GM23338 (cell line): ENCODE data around the gene KCNT1.

Experiments
- CREB1 ChIP-seq: fragments of 250-450 bp; sonication (Bioruptor Pico); IDR thresholded peaks from 2 replicates; pipeline ENCODE4 v1.5.0; 2020; ENCODE audit warnings: low read depth, mild to moderate bottlenecking, moderate library complexity
- EZH2 ChIP-seq: fragments of 200-600 bp; sonication (generic); IDR thresholded peaks from one replicate; pipeline ENCODE4 v1.8.0; 2017; ENCODE audit warnings: antibody characterized with exemption, mild to moderate bottlenecking, low read depth; ENCODE audit not compliant: unreplicated experiment
- EZH2phosphoT487 ChIP-seq: fragments of 200-600 bp; sonication (generic); IDR thresholded peaks from one replicate; pipeline ENCODE4 v1.8.1; 2018; ENCODE audit warnings: antibody characterized with exemption; ENCODE audit not compliant: unreplicated experiment
- JUNB ChIP-seq: IDR thresholded peaks from one replicate; pipeline ENCODE4 v1.6.1; 2016; ENCODE audit warnings: antibody characterized with exemption; ENCODE audit not compliant: unreplicated experiment
- NANOG ChIP-seq: IDR thresholded peaks from 2 replicates; pipeline ENCODE4 v1.6.1; 2016; ENCODE audit warnings: antibody characterized with exemption, borderline replicate concordance
- POLR2AphosphoS5 ChIP-seq: IDR thresholded peaks from 2 replicates; pipeline ENCODE4 v1.6.1; 2016; ENCODE audit warnings: antibody characterized with exemption, low read depth
- ZNF462 ChIP-seq: fragments of 250-450 bp; sonication (Bioruptor Pico); IDR thresholded peaks from 2 replicates; pipeline ENCODE4 v1.5.0; 2020; ENCODE audit warnings: mild to moderate bottlenecking, moderate library complexity
- TF ChIP-seq, protein P1 (sequence below): IDR thresholded peaks from one replicate; pipeline ENCODE4 v1.6.1; 2018; ENCODE audit warnings: antibody characterized with exemption; ENCODE audit not compliant: unreplicated experiment
- TF ChIP-seq, protein P2 (sequence below), 2 experiments: fragments of 200-600 bp in 1 of 2; sonication (generic) in 1 of 2; conservative IDR thresholded peaks; 2 replicates each; pipeline versions ENCODE4 v1.5.1 to v1.6.1; 2016 to 2017; ENCODE audit warnings: antibody characterized with exemption in 2 of 2, low read depth in 2 of 2, mild to moderate bottlenecking in 2 of 2, moderate library complexity in 1 of 2

- TF ChIP-seq EZH2 (no peak), POLR2AphosphoS5 (no peak), CREB1 (no peak), NANOG (no peak), JUNB (no peak), EZH2phosphoT487 (no peak), ZNF462 (no peak)
- TF ChIP-seq, protein P1, sequence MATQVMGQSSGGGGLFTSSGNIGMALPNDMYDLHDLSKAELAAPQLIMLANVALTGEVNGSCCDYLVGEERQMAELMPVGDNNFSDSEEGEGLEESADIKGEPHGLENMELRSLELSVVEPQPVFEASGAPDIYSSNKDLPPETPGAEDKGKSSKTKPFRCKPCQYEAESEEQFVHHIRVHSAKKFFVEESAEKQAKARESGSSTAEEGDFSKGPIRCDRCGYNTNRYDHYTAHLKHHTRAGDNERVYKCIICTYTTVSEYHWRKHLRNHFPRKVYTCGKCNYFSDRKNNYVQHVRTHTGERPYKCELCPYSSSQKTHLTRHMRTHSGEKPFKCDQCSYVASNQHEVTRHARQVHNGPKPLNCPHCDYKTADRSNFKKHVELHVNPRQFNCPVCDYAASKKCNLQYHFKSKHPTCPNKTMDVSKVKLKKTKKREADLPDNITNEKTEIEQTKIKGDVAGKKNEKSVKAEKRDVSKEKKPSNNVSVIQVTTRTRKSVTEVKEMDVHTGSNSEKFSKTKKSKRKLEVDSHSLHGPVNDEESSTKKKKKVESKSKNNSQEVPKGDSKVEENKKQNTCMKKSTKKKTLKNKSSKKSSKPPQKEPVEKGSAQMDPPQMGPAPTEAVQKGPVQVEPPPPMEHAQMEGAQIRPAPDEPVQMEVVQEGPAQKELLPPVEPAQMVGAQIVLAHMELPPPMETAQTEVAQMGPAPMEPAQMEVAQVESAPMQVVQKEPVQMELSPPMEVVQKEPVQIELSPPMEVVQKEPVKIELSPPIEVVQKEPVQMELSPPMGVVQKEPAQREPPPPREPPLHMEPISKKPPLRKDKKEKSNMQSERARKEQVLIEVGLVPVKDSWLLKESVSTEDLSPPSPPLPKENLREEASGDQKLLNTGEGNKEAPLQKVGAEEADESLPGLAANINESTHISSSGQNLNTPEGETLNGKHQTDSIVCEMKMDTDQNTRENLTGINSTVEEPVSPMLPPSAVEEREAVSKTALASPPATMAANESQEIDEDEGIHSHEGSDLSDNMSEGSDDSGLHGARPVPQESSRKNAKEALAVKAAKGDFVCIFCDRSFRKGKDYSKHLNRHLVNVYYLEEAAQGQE = no peak
- TF ChIP-seq, protein P2, sequence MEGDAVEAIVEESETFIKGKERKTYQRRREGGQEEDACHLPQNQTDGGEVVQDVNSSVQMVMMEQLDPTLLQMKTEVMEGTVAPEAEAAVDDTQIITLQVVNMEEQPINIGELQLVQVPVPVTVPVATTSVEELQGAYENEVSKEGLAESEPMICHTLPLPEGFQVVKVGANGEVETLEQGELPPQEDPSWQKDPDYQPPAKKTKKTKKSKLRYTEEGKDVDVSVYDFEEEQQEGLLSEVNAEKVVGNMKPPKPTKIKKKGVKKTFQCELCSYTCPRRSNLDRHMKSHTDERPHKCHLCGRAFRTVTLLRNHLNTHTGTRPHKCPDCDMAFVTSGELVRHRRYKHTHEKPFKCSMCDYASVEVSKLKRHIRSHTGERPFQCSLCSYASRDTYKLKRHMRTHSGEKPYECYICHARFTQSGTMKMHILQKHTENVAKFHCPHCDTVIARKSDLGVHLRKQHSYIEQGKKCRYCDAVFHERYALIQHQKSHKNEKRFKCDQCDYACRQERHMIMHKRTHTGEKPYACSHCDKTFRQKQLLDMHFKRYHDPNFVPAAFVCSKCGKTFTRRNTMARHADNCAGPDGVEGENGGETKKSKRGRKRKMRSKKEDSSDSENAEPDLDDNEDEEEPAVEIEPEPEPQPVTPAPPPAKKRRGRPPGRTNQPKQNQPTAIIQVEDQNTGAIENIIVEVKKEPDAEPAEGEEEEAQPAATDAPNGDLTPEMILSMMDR (conservative IDR thresholded peaks at IDR 0.05; ENCODE audit: low read depth in 2 of 2) = no peak
These were observed 8.7 kb upstream of the KCNT1 start for GRCh38 chr9:135693265-135693664.
